Hepatocyte (in vitro differentiated cells): ENCODE measurements around the gene TMEM223. TPM values are rescaled to one million over a fixed set of nuclear protein-coding genes. Genes with fewer than 3 reads are reported as not detected.
"Not testable (repeated sequence)": the region's sequence is repeated elsewhere in the genome, so short reads cannot be mapped to it uniquely, and the experiment has no call there.

ENCODE experiments used
- DNase-seq: peaks from one replicate; pipeline ENCODE4 v3.0.0-alpha.2; 2016; ENCODE audit warnings: low spot score
- H2AFZ ChIP-seq: fragments of 200-600 bp; sonication (generic); 2 replicates; pipeline ENCODE4 v1.6.0; 2016; ENCODE audit warnings: antibody characterized with exemption, mild to moderate bottlenecking
- H3K27ac ChIP-seq: fragments of 200-600 bp; sonication (generic); 2 replicates; pipeline ENCODE4 v1.5.1; 2016; ENCODE audit warnings: mild to moderate bottlenecking
- H3K27me3 ChIP-seq: fragments of 200-600 bp; sonication (generic); 2 replicates; pipeline ENCODE4 v1.6.1; 2016
- H3K36me3 ChIP-seq: fragments of 200-600 bp; sonication (generic); replicated peaks from 2 replicates; pipeline ENCODE4 v1.5.1; 2016; ENCODE audit warnings: low read depth; ENCODE audit not compliant: insufficient read depth
- H3K4me1 ChIP-seq: fragments of 200-600 bp; sonication (generic); 2 replicates; pipeline ENCODE4 v1.5.1; 2016; ENCODE audit warnings: mild to moderate bottlenecking, moderate library complexity; ENCODE audit not compliant: insufficient read depth
- H3K4me2 ChIP-seq: fragments of 200-600 bp; sonication (generic); 2 replicates; pipeline ENCODE4 v1.6.0; 2016
- H3K4me3 ChIP-seq: fragments of 200-600 bp; sonication (generic); 2 replicates; pipeline ENCODE4 v1.5.1; 2016; ENCODE audit warnings: mild to moderate bottlenecking
- H3K79me2 ChIP-seq: fragments of 200-600 bp; sonication (generic); 2 replicates; pipeline ENCODE4 v1.6.0; 2017; ENCODE audit warnings: mild to moderate bottlenecking
- H3K9me2 ChIP-seq: fragments of 200-600 bp; sonication (generic); replicated peaks from 2 replicates; pipeline ENCODE4 v1.6.0; 2017; ENCODE audit warnings: mild to moderate bottlenecking; ENCODE audit not compliant: insufficient read depth
- H3K9me3 ChIP-seq: fragments of 200-600 bp; sonication (generic); 2 replicates; pipeline ENCODE4 v1.5.1; 2016; ENCODE audit warnings: low read depth, mild to moderate bottlenecking
- H4K20me1 ChIP-seq: fragments of 200-600 bp; sonication (generic); 2 replicates; pipeline ENCODE4 v1.6.0; 2016; ENCODE audit warnings: mild to moderate bottlenecking; ENCODE audit not compliant: insufficient read depth, poor library complexity, severe bottlenecking
- EZH2 ChIP-seq: fragments of 200-600 bp; sonication (generic); IDR thresholded peaks from 2 replicates; pipeline ENCODE4 v1.6.1; 2016; ENCODE audit warnings: antibody characterized with exemption, mild to moderate bottlenecking, borderline replicate concordance
- EZH2phosphoT487 ChIP-seq: fragments of 200-600 bp; sonication (generic); IDR thresholded peaks from one replicate; pipeline ENCODE4 v1.6.1; 2018; ENCODE audit warnings: antibody characterized with exemption, mild to moderate bottlenecking, low read depth, moderate library complexity; ENCODE audit not compliant: unreplicated experiment, severe bottlenecking
- WGBS: methylation state at CpG from one replicate; pipeline ENCODE4 v1.1.6; 2016; ENCODE audit warnings: low lambda C conversion rate; ENCODE audit errors: missing lambda C conversion rate; 5-methylcytosine and 5-hydroxymethylcytosine counted together
- polyA plus RNA-seq: library from polyadenylated mRNA; unstranded; fragments of >200 nt; fragmentation: Nextera tagmentation; extraction: Ambion mirVana; gene quantifications from 2 replicates; pipeline ENCODE4 v1.2.1, GENCODE V29; 2016
- total RNA-seq: library from RNA; depleted of rRNA; stranded (reverse); fragments of >200 nt; gene quantifications from 2 replicates; pipeline ENCODE4 v1.2.3, GENCODE V29; 2014
- TF ChIP-seq, protein P1 (sequence below): fragments of 200-600 bp; sonication (generic); IDR thresholded peaks from 2 replicates; pipeline ENCODE4 v1.5.1; 2016; ENCODE audit warnings: antibody characterized with exemption, mild to moderate bottlenecking; ENCODE audit not compliant: poor library complexity

TMEM223 gene
- total and polyA plus RNA-seq, 2 experiments from 2014 or later: 28.4 to 30.3 TPM

DNA sequence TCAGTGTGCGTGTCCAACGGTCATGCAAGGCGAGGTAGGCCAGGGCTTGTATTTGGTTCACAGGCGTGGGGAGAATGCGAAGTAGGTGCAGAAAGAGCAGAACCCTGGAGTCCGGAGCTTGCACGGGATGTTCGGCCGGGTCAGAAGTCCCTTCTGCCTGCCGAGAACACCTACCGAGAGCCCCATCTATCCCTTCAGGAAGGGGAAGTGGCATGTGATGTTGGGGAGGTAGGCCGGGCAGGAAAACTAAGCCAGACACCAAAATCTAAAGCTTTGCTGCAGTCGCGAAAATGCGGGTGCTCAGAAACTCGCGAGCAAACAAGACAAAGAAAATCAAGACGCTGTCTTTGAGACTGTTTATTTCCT lies 21.0 kb downstream of the TMEM223 start:
- Histone ChIP-seq H3K79me2 (peaks cover 24% of the 10 kb centered on the region), H4K20me1 (no peaks in the 10 kb centered on the region), H2AFZ (peak overlapping the region; percentile 52), H3K4me1 (peaks cover 17% of the 10 kb centered on the region), H3K9me2 (no peaks in the 10 kb centered on the region), H3K9me3 (no peaks in the 10 kb centered on the region), H3K27ac (peak overlapping the region; percentile 96), H3K27me3 (no peaks in the 10 kb centered on the region), H3K4me3 (peak overlapping the region; percentile 31), H3K4me2 (peak overlapping the region; percentile 80), H3K36me3 (no peaks in the 10 kb centered on the region)
- peak; percentile 32 for DNase-seq
- no peak for TF ChIP-seq EZH2
- no peak for TF ChIP-seq EZH2phosphoT487
- TF ChIP-seq, protein P1, sequence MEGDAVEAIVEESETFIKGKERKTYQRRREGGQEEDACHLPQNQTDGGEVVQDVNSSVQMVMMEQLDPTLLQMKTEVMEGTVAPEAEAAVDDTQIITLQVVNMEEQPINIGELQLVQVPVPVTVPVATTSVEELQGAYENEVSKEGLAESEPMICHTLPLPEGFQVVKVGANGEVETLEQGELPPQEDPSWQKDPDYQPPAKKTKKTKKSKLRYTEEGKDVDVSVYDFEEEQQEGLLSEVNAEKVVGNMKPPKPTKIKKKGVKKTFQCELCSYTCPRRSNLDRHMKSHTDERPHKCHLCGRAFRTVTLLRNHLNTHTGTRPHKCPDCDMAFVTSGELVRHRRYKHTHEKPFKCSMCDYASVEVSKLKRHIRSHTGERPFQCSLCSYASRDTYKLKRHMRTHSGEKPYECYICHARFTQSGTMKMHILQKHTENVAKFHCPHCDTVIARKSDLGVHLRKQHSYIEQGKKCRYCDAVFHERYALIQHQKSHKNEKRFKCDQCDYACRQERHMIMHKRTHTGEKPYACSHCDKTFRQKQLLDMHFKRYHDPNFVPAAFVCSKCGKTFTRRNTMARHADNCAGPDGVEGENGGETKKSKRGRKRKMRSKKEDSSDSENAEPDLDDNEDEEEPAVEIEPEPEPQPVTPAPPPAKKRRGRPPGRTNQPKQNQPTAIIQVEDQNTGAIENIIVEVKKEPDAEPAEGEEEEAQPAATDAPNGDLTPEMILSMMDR: no peak
- WGBS: 15% methylated on average over 18 of the region's 18 CpGs

DNA sequence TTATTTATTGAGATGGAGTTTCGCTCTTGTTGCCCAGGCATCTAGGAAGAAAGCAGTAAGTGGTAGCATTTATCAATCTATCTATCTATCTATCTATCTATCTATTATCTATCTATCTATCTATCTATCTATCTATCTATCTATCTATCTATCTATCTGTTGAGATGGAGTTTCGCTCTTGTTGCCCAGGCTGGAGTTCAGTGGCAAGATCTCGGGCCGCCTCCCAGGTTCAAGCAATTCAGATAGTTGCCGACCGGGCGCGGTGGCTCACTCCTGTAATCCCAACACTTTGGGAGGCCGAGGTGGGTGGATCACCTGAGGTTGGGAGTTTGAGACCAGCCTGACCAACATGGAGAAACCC lies 31.0 kb downstream of the TMEM223 start:
- H3K27ac ChIP-seq: peak overlapping the region; percentile 63
- not testable (repeated sequence) for H4K20me1 ChIP-seq

DNA sequence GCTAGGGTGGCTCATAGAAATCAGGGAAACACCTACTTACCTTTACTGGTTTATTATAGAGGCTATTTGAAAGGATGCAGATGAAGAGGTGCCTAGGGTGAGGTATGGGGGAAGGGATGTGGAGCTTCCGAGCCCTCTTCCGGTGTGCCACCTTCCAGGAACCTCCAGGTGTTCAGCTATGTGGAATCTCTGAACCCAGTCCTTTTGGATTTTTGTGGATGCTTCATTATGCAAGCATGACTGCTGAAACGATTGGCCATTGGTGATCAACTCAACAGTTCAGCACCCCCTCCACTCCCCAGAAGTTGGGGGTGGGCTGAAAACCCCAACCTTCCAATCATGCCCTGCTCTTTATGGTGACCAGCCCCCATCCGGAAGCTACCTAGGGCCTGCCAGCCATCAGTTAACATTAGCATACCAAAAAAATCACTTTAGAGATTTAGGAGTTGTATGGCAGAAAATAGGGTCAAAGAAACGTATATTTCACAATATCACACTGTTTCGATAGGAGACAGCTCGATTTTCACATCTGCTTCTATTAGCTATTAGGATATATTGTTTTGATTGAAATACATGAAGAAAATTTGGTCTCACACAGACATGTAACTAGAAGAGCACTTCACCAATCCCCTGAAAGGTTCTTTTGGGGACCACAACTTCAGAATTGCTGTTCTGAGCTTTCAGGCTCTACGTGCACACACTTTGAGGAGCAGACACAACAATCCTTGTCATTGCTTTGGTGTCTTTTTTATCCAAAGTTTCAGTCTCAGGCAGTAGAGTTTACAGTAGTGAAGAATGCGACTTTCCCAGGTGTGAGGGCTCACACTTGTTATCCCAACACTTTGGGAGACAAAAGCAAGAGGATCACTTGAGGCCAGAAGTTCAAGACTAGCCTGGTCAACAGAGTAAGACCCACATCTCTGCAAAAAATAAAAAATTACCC lies 33.7 kb downstream of the TMEM223 start:
- H3K4me2 ChIP-seq: no peak overlapping the region
- H3K4me1 ChIP-seq: peaks cover 10% of the 10 kb centered on the region
- H3K27ac ChIP-seq: no peak overlapping the region
- no peak for DNase-seq
- no peaks in the 10 kb centered on the region for H3K9me2 ChIP-seq
- H2AFZ ChIP-seq: no peak overlapping the region
- H4K20me1 ChIP-seq: no peaks in the 10 kb centered on the region
- no peak for TF ChIP-seq EZH2phosphoT487
- TF ChIP-seq EZH2: no peak
- TF ChIP-seq, protein P1: no peak
- 55% methylated on average over 9 of the region's 9 CpGs for WGBS
- no peak overlapping the region for H3K4me3 ChIP-seq
- H3K27me3 ChIP-seq: no peaks in the 10 kb centered on the region
- H3K79me2 ChIP-seq: peaks cover 14% of the 10 kb centered on the region
- H3K36me3 ChIP-seq: no peaks in the 10 kb centered on the region
- no peaks in the 10 kb centered on the region for H3K9me3 ChIP-seq

More for the DNA sequence above, 31.0 kb downstream of the TMEM223 start:
- peak overlapping the region; percentile 64 for H2AFZ ChIP-seq
- WGBS: 46% methylated on average over 9 of the region's 9 CpGs
- DNase-seq, H3K36me3 ChIP-seq, H3K9me3 ChIP-seq, H3K4me1 ChIP-seq, H3K9me2 ChIP-seq, H3K27me3 ChIP-seq: not testable (repeated sequence)
- H3K4me2 ChIP-seq: peak overlapping the region; percentile 86
- H3K79me2 ChIP-seq: peaks cover 21% of the 10 kb centered on the region
- peak overlapping the region; percentile 23 for H3K4me3 ChIP-seq

DNA sequence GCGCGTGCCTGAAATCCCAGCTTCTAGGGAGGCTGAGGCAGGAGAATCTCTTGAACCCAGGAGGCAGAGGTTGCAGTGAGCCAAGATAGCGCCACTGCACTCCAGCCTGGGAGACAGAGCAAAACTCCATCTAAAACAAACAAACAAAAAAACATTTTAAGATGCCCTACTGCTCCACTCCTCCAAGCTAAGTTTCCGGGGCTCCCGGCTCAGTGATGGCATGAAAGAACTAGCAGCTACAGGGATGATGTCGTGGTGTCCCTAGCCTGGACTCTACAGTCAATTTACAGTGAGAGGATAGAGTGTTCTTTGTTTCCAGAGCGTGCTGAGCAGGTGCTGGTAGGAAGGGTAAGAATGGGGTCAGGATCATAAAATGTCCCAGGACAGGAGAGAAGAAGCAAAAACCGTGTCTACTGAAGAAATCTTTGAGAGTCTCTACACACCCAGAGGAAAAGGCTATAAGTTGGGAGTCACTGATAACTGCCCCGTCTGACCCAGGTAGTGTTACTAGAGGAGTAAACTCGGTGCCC lies 36.7 kb downstream of the TMEM223 start:
- TF ChIP-seq EZH2phosphoT487 (no peak), EZH2 (no peak)
- TF ChIP-seq, protein P1: no peak
- no peaks in the 10 kb centered on the region for H3K9me2 ChIP-seq
- H3K9me3 ChIP-seq: no peaks in the 10 kb centered on the region
- H3K27ac ChIP-seq: no peak overlapping the region
- H3K79me2 ChIP-seq: peaks cover 28% of the 10 kb centered on the region
- no peak for DNase-seq
- H4K20me1 ChIP-seq: no peaks in the 10 kb centered on the region
- no peak overlapping the region for H2AFZ ChIP-seq
- no peak overlapping the region for H3K4me3 ChIP-seq
- no peaks in the 10 kb centered on the region for H3K36me3 ChIP-seq
- no peak overlapping the region for H3K4me2 ChIP-seq
- H3K27me3 ChIP-seq: no peaks in the 10 kb centered on the region
- 87% methylated on average over 10 of the region's 10 CpGs for WGBS
- H3K4me1 ChIP-seq: peaks cover 12% of the 10 kb centered on the region
